T-helper 1 cell treated with Interleukin-12 subunit alpha and Interleukin-12 subunit beta and Interleukin-4 antibody, amounts not matched to agents 30 ng/mL and 1 ng/mL, for 36 hours (primary cell): ENCODE data around the gene POLG. TPM values are rescaled to one million over a fixed set of nuclear protein-coding genes. Genes with fewer than 3 reads are reported as not detected.

Experiments
- intact Hi-C: fragments of 100-400 bp; cut with micrococcal nuclease; formaldehyde crosslinking; loops from one replicate; pipeline ENCODE4 v1.15.1; 2024
- total RNA-seq: library from RNA; stranded (reverse); gene quantifications from 2 replicates; pipeline ENCODE4 v1.2.3, GENCODE V29; 2022

Gene POLG
- total RNA-seq, result 110 and 127 TPM in 2 replicates

- intact Hi-C loops, result loop anchor here (1.0 to 10.0 kb wide), 14 partner anchors 24 to 1601 kb away; partner anchors contain the start of genes ABHD2, AEN, CIB1 and DET1
Observed at GRCh38 chr15:89334510-89335297, at the start of gene POLG. Gene POLG, minus strand, starts transcription at chr15:89334824. Its CDS starts 1,070 bp downstream, at chr15:89333754.

- intact Hi-C loops, result no loop called here
Observed at GRCh38 chr15:89384176-89384604, 49.6 kb upstream of the POLG start.

GRCh38 chr15:89383365-89384175 lies 48.9 kb upstream of the POLG start:
- intact Hi-C loops, result no loop called here

GRCh38 chr15:89381888-89382686 lies 47.5 kb upstream of the POLG start:
- intact Hi-C loops, result no loop called here

- intact Hi-C loops, result no loop called here
Observed at GRCh38 chr15:89381331-89381730, 46.7 kb upstream of the POLG start.

- intact Hi-C loops, result no loop called here
Observed at GRCh38 chr15:89379818-89380217, 45.2 kb upstream of the POLG start.

- intact Hi-C loops, result no loop called here
Observed at GRCh38 chr15:89379251-89379695, 44.6 kb upstream of the POLG start.

- intact Hi-C loops, result no loop called here
Observed at GRCh38 chr15:89378296-89379151, 43.9 kb upstream of the POLG start.

GRCh38 chr15:89377842-89378295 lies 43.2 kb upstream of the POLG start:
- intact Hi-C loops, result no loop called here

GRCh38 chr15:89377024-89377841 lies 42.6 kb upstream of the POLG start:
- intact Hi-C loops, result no loop called here

- intact Hi-C loops, result no loop called here
Observed at GRCh38 chr15:89376388-89376787, 41.8 kb upstream of the POLG start.

GRCh38 chr15:89375093-89376005 lies 40.7 kb upstream of the POLG start:
- intact Hi-C loops, result loop anchor here (2.0 kb wide), 1 partner anchor 33 kb away; no protein-coding TSS in a partner anchor

- intact Hi-C loops, result loop anchor here (2.0 kb wide), 1 partner anchor 34 kb away; no protein-coding TSS in a partner anchor
Observed at GRCh38 chr15:89374086-89374981, 39.7 kb upstream of the POLG start.

GRCh38 chr15:89372069-89372935 lies 37.7 kb upstream of the POLG start:
- intact Hi-C loops, result no loop called here

- intact Hi-C loops, result no loop called here
Observed at GRCh38 chr15:89371228-89372044, 36.8 kb upstream of the POLG start.

- intact Hi-C loops, result no loop called here
Observed at GRCh38 chr15:89370978-89371227, 36.3 kb upstream of the POLG start.
